A549 (cell line): ENCODE results near the gene CLDN4. TPM values are rescaled to one million over a fixed set of nuclear protein-coding genes. Genes with fewer than 3 reads are reported as not detected.

Source experiments
- ATAC-seq, 2 experiments: fragments of 200-7000 bp in 1 of 2; fragments of >200 bp in 1 of 2; cut with Nextera tagmentation in 1 of 2; cut with Tn5 transposase in 1 of 2; 3 replicates each; pipeline versions ENCODE4 v1.8.0 to v1.9.1; 2018 to 2020; ENCODE audit warnings: mild to moderate bottlenecking in 1 of 2, moderate library complexity in 1 of 2
- CTCF ChIA-PET: fragments of 300-600 bp; sonication (Branson Sonifier 250); formaldehyde crosslinking; extraction: SDS; loops from one replicate; lab custom pipeline; 2021; ENCODE audit warnings: antibody characterized with exemption, inconsistent platforms; lab: Yijun Ruan, JAX
- POLR2A ChIA-PET: fragments of 350-600 bp; formaldehyde crosslinking; extraction: SDS; loops from one replicate; lab custom pipeline; 2021; ENCODE audit warnings: antibody characterized with exemption, inconsistent platforms; lab: Yijun Ruan, JAX
- DNase-seq, 2 experiments: peaks; one replicate each; pipeline versions ENCODE4 v3.0.0 to v3.0.0-alpha.2; 2011 to 2016; ENCODE audit warnings: low read depth in 1 of 2, low spot score in 1 of 2
- FAIRE-seq: peaks from 2 replicates; lab custom pipeline; 2011; peaks lifted over from hg19 to GRCh38; lab: Jason Lieb, UNC
- H3K27ac ChIP-seq, 2 experiments: fragments of >200 bp; sonication (Bioruptor Twin); formaldehyde crosslinking; 3 replicates each; pipeline ENCODE4 v1.5.1; 2016 to 2017
- H3K4me1 ChIP-seq: fragments of >200 bp; sonication (Bioruptor Twin); formaldehyde crosslinking; 3 replicates; pipeline ENCODE4 v1.6.1; 2016
- H3K4me2 ChIP-seq: fragments of >200 bp; sonication (Bioruptor Twin); formaldehyde crosslinking; 3 replicates; pipeline ENCODE4 v1.6.1; 2016
- H3K4me3 ChIP-seq: fragments of >200 bp; sonication (Bioruptor Twin); formaldehyde crosslinking; 3 replicates; pipeline ENCODE4 v1.5.1; 2016
- H3K9me3 ChIP-seq: fragments of >200 bp; sonication (Bioruptor Twin); formaldehyde crosslinking; 3 replicates; pipeline ENCODE4 v1.6.1; 2016
- ATOH8 ChIP-seq: fragments of 250-450 bp; sonication (Bioruptor Pico); IDR thresholded peaks from 2 replicates; pipeline ENCODE4 v1.5.0; 2020; ENCODE audit warnings: low read depth, mild to moderate bottlenecking, moderate library complexity
- BCL3 ChIP-seq: fragments of >200 bp; sonication (Bioruptor Twin); formaldehyde crosslinking; IDR thresholded peaks from 3 replicates; pipeline ENCODE4 v1.6.1; 2016
- BHLHE40 ChIP-seq: IDR thresholded peaks from 2 replicates; pipeline ENCODE4 v1.6.1; 2012; ENCODE audit warnings: low read depth, low read length, inconsistent platforms
- CBX2 ChIP-seq: fragments of 200-600 bp; sonication (generic); IDR thresholded peaks from 2 replicates; pipeline ENCODE4 v1.6.1; 2016; ENCODE audit warnings: low read depth, mild to moderate bottlenecking, borderline replicate concordance
- CBX8 ChIP-seq: fragments of 200-600 bp; sonication (generic); IDR thresholded peaks from 2 replicates; pipeline ENCODE4 v1.6.1; 2016
- CHD4 ChIP-seq: fragments of 200-600 bp; sonication (generic); IDR thresholded peaks from 2 replicates; pipeline ENCODE4 v1.6.1; 2016; ENCODE audit warnings: antibody characterized with exemption, mild to moderate bottlenecking, borderline replicate concordance
- CTCF ChIP-seq: fragments of >200 bp; sonication (Bioruptor Twin); formaldehyde crosslinking; IDR thresholded peaks from 3 replicates; pipeline ENCODE4 v1.5.1; 2016
- E2F6 ChIP-seq: IDR thresholded peaks from 2 replicates; pipeline ENCODE4 v1.6.1; 2012; ENCODE audit warnings: low read depth, borderline replicate concordance
- EHF ChIP-seq: fragments of 250-450 bp; sonication (Bioruptor Pico); IDR thresholded peaks from 2 replicates; pipeline ENCODE4 v1.5.0; 2020; ENCODE audit warnings: mild to moderate bottlenecking
- FOSL2 ChIP-seq, 2 experiments: fragments of 450-650 bp in 1 of 2; fragments of >200 bp in 1 of 2; sonication (Bioruptor Twin) in 1 of 2; formaldehyde crosslinking; IDR thresholded peaks; 2 replicates each; pipeline versions ENCODE4 v1.5.0 to v1.6.1; 2016 to 2020; ENCODE audit warnings: mild to moderate bottlenecking in 1 of 2, moderate library complexity in 1 of 2
- HEYL ChIP-seq: fragments of 250-450 bp; sonication (Bioruptor Pico); IDR thresholded peaks from 2 replicates; pipeline ENCODE4 v1.8.0; 2021; ENCODE audit warnings: mild to moderate bottlenecking, moderate library complexity
- HOXA7 ChIP-seq: fragments of 250-450 bp; sonication (Bioruptor Pico); IDR thresholded peaks from 2 replicates; pipeline ENCODE4 v1.5.0; 2020; ENCODE audit warnings: mild to moderate bottlenecking, moderate library complexity
- HOXB5 ChIP-seq: fragments of 250-450 bp; sonication (Bioruptor Pico); IDR thresholded peaks from 2 replicates; pipeline ENCODE4 v1.5.0; 2020; ENCODE audit warnings: mild to moderate bottlenecking, moderate library complexity
- JUN ChIP-seq, 2 experiments: fragments of >200 bp; sonication (Bioruptor Twin); formaldehyde crosslinking; IDR thresholded peaks; 2 replicates in 1 of 2; 3 replicates in 1 of 2; pipeline ENCODE4 v1.6.1; 2016 to 2017
- JUNB ChIP-seq: fragments of >200 bp; sonication (Bioruptor Twin); formaldehyde crosslinking; IDR thresholded peaks from 2 replicates; pipeline ENCODE4 v1.6.1; 2016
- MAFK ChIP-seq: fragments of 450-650 bp; IDR thresholded peaks from 2 replicates; pipeline ENCODE4 v1.6.1; 2014; ENCODE audit not compliant: partially characterized antibody
- MAX ChIP-seq: IDR thresholded peaks from 2 replicates; pipeline ENCODE4 v1.6.1; 2012
- MAZ ChIP-seq: fragments of 150-350 bp; IDR thresholded peaks from 2 replicates; pipeline ENCODE4 v1.6.1; 2014; ENCODE audit warnings: antibody characterized with exemption, low read depth, low read length, borderline replicate concordance
- NFE2L2 ChIP-seq: fragments of 150-350 bp; conservative IDR thresholded peaks from 2 replicates; pipeline ENCODE4 v1.6.1; 2014; ENCODE audit warnings: low read length
- NPAS2 ChIP-seq: fragments of 250-450 bp; sonication (Bioruptor Pico); IDR thresholded peaks from 2 replicates; pipeline ENCODE4 v1.8.0; 2022; ENCODE audit warnings: mild to moderate bottlenecking, moderate library complexity, borderline replicate concordance
- POLR2A ChIP-seq: IDR thresholded peaks from 2 replicates; pipeline ENCODE4 v1.6.1; 2012; ENCODE audit warnings: mild to moderate bottlenecking, low read length
- RFX5 ChIP-seq: fragments of 450-650 bp; IDR thresholded peaks from 2 replicates; pipeline ENCODE4 v1.7.1; 2014; ENCODE audit warnings: antibody characterized with exemption, mild to moderate bottlenecking, moderate library complexity
- SMC3 ChIP-seq: fragments of >200 bp; sonication (Bioruptor Twin); formaldehyde crosslinking; IDR thresholded peaks from 3 replicates; pipeline ENCODE4 v1.6.1; 2018; ENCODE audit warnings: inconsistent platforms
- TP53 ChIP-seq: fragments of 250-450 bp; sonication (Bioruptor Pico); IDR thresholded peaks from 2 replicates; pipeline ENCODE4 v1.5.0; 2021; ENCODE audit warnings: mild to moderate bottlenecking, moderate library complexity
- USF2 ChIP-seq: fragments of 450-650 bp; IDR thresholded peaks from 2 replicates; pipeline ENCODE4 v1.6.1; 2014; ENCODE audit warnings: antibody characterized with exemption
- ZFP36 ChIP-seq: fragments of 450-650 bp; IDR thresholded peaks from 2 replicates; pipeline ENCODE4 v1.6.1; 2014; ENCODE audit warnings: borderline replicate concordance; ENCODE audit not compliant: partially characterized antibody
- ZNF302 ChIP-seq: fragments of 250-450 bp; sonication (Bioruptor Pico); IDR thresholded peaks from 2 replicates; pipeline ENCODE4 v1.9.0; 2021; ENCODE audit warnings: inconsistent platforms, mild to moderate bottlenecking, moderate library complexity
- WGBS: methylation state at CpG from one replicate; pipeline ENCODE4 v1.1.6; 2017; ENCODE audit errors: missing lambda C conversion rate; 5-methylcytosine and 5-hydroxymethylcytosine counted together
- polyA plus RNA-seq, 4 experiments: library from polyadenylated mRNA; depleted of rRNA in 3 of 4; stranded (reverse); fragments of >200 nt; fragmentation: RNase III in 1 of 4; extraction: RNeasy Plus Mini Kit Qiagen cat#74134 plus additional on column Dnase treatment in 1 of 4; gene quantifications; 2 replicates in 3 of 4; 3 replicates in 1 of 4; pipeline ENCODE4 v1.2.3, GENCODE V29; 2011 to 2017

The CLDN4 gene
- polyA plus RNA-seq, 2 of the 4 experiments (the other 2 are of a cell fraction), result 1.5 to 2.4 TPM

GRCh38 chr7:73876361-73876760 lies 45.6 kb downstream of the CLDN4 start:
- CTCF ChIA-PET, result interaction anchor here (0.6 to 3.9 kb wide), 4 partner anchors 9 to 150 kb away, joined by 3 to 14 read pairs (median 3); no protein-coding TSS in a partner anchor
- WGBS, result 77% methylated on average over 8 of the region's 8 CpGs
- Histone ChIP-seq H3K9me3 (no peaks in the 10 kb centered on the region), H3K4me2 (no peak overlapping the region), H3K4me1 (peaks cover 17% of the 10 kb centered on the region), H3K27ac (no peak overlapping the region), H3K4me3 (no peak overlapping the region)
- no peak for ATAC-seq
- POLR2A ChIA-PET, result no interaction called here
- TF ChIP-seq MAFK, result no peak
- TF ChIP-seq CHD4, result no peak
- no peak for TF ChIP-seq HEYL (CRISPR knock-in tag)
- no peak for TF ChIP-seq NPAS2 (CRISPR knock-in tag)
- no peak for TF ChIP-seq EHF (CRISPR knock-in tag)
- no peak for TF ChIP-seq CBX8
- no peak for TF ChIP-seq ZFP36
- TF ChIP-seq MAZ, result no peak
- no peak for TF ChIP-seq CTCF
- no peak for TF ChIP-seq HOXA7 (CRISPR knock-in tag)
- no peak for TF ChIP-seq FOSL2 (IDR thresholded peaks at IDR 0.05)
- TF ChIP-seq FOSL2 (CRISPR knock-in tag; IDR thresholded peaks at IDR 0.05), result no peak
- TF ChIP-seq CBX2, result no peak
- TF ChIP-seq, all 56 proteins: peak for 0
- DNase-seq, result no peak
- FAIRE-seq, result no peak

GRCh38 chr7:73876973-73877372 lies 46.2 kb downstream of the CLDN4 start:
- FAIRE-seq, result no peak
- H3K4me1 ChIP-seq, result peaks cover 17% of the 10 kb centered on the region
- no peak overlapping the region for H3K27ac ChIP-seq
- no peak for DNase-seq
- WGBS, result 70% methylated on average over 12 of the region's 12 CpGs
- no peak for ATAC-seq
- H3K4me3 ChIP-seq, result no peak overlapping the region
- H3K9me3 ChIP-seq, result no peaks in the 10 kb centered on the region
- POLR2A ChIA-PET, result interaction anchor here (0.6 kb wide), 1 partner anchor 14 kb away, joined by 3 read pairs; no protein-coding TSS in a partner anchor
- H3K4me2 ChIP-seq, result no peak overlapping the region
- TF ChIP-seq NFE2L2 (no peak), HOXB5 (CRISPR knock-in tag) (no peak), BCL3 (no peak), CBX2 (no peak), MAX (no peak), JUNB (no peak), USF2 (no peak), ZNF302 (no peak), TP53 (CRISPR knock-in tag) (no peak), SMC3 (no peak), E2F6 (no peak), CHD4 (no peak), CBX8 (no peak), RFX5 (no peak), JUN (IDR thresholded peaks at IDR 0.05) (no peak), BHLHE40 (no peak), FOSL2 (IDR thresholded peaks at IDR 0.05) (no peak), FOSL2 (CRISPR knock-in tag; IDR thresholded peaks at IDR 0.05) (no peak), ATOH8 (CRISPR knock-in tag) (no peak), MAFK (no peak), POLR2A (no peak)
- TF ChIP-seq, all 56 proteins: peak for 0
- CTCF ChIA-PET, result interaction anchor here (1.0 to 3.9 kb wide), 3 partner anchors 9 to 149 kb away, joined by 3 to 14 read pairs (median 3); no protein-coding TSS in a partner anchor
